GM19324 (cell line): ENCODE results near the gene SLIT3.

ENCODE experiments used
- ATAC-seq: cut with Tn5 transposase; IDR thresholded peaks from one replicate; pipeline ENCODE4 v1.9.1; 2021; ENCODE audit warnings: mild to moderate bottlenecking, moderate library complexity; ENCODE audit not compliant: unreplicated experiment, low FRiP score

SLIT3 gene

GRCh38 chr5:168701641-168702040 lies 599.3 kb downstream of the SLIT3 start:
- ATAC-seq: no peak

GRCh38 chr5:168699002-168699401 lies 601.9 kb downstream of the SLIT3 start:
- no peak for ATAC-seq

DNA sequence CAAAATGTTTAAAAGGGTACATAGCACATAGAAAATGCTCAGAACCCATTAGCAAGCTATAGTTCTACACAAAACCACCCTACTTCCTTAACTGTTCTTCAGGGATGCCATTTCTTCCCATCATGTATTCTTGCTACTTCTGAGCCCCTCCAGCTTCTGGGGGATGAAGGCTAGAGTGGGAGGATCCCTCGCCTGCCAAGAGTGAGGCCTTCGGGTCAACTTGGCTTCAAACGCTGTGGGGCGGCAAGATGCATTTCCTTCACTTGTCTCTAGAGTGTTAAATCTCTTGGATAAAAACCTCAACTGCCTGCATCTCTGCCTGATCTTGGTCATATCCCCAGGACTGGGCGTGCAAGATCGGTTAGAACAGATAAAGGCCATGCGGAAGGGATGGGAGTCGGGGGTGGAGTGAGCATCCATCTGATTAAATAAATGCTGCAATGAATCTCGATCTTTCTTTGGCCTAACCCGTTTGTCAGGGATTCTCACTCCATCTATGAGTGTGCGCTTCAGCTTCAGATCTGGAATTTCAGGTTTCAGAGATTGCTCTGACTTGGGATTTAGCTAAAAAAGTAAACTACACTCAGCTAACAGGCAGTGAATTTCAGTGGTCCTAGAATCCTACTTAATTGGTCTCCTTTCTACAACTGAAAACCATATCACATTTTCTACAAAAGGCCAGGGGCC lies 603.8 kb downstream of the SLIT3 start:
- no peak for ATAC-seq

DNA sequence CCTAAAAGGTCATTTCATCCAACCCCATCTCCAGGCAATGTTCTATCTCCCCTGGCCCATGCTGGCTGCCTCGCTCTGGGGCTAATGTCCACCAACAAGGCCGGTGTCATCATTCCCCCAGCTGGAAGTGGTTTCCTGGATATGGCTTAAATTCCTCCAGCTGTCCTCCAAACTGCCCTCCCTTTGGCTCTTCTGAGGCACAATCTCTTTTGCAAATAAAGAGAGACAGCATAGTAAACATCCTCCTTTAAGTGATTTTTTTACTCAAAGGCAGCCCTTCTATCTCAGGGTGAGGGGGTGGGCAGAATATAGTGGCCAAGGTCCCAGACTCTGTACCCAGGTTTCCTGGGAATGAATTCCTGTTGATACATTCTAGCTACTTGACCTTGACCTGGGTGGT lies 604.3 kb downstream of the SLIT3 start:
- no peak for ATAC-seq

DNA sequence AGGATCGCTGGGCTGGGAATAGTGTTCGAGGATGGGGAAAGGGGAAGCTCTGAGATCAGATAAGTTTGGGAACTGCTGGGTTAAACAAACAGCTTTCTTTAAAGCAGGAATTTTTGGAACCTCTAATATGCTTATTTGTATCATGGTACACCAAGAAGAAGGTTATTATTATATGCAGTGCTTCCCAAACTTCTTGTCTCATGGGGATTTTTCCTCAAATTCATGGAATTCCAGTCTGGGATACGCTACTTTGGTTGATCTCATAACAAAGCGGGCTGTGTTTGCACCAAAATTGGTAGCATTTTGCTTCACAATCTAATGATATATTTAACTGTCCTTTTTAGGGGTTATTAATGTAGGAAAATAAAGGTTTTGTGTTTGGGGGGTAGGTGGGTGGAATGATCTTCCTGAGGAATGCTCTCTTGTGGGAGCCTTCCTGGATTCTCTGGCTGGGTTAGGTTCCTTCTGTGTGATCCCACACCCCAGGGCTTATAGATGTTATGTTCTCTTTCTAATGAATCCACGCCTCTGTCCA lies 605.6 kb downstream of the SLIT3 start:
- no peak for ATAC-seq

GRCh38 chr5:168694289-168694688 lies 606.6 kb downstream of the SLIT3 start:
- ATAC-seq: no peak

DNA sequence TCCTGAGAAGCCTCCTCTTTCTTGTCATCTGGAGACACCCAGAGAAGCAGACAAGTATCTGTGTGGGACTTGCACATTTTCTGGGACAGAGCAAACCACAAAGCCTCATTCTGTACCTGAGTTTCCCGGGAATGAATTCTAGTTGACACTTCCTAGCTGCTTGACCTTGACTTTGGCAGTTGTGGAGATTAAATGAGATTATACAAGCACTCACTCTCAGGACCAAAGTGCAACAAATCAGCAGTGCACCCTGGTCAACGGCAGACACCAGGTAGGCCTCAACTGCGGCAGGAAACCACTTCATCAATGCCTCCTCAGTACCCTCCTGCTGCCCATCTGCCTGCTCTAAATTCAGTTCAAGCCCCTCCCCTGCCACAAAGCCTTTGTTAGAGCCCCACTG lies 607.1 kb downstream of the SLIT3 start:
- ATAC-seq: no peak

GRCh38 chr5:168693297-168693696 lies 607.6 kb downstream of the SLIT3 start:
- ATAC-seq: no peak

GRCh38 chr5:168691891-168692290 lies 609.0 kb downstream of the SLIT3 start:
- ATAC-seq: no peak

GRCh38 chr5:168689260-168689659 lies 611.7 kb downstream of the SLIT3 start:
- no peak for ATAC-seq

GRCh38 chr5:168686837-168687236 lies 614.1 kb downstream of the SLIT3 start:
- ATAC-seq: no peak

DNA sequence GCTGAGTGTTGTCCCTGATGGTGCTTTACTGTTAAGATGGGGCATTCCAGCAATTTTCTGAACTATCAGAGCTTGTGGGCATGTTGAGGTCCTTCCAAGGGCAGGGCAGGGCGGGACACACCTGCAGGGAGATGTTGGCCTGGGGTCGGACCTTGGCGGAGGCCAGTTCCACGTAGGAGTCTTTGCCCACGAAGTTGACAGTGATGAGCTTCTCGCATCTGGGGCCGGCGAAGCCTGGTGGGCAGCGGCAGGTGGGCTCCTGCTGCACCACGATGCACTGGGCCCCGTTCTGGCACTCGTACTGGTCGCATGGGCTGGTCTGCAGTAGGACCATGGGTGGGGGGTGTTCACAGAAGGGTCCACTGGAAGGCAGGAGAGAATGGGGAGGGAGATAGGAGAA lies 615.4 kb downstream of the SLIT3 start:
- ATAC-seq: no peak

DNA sequence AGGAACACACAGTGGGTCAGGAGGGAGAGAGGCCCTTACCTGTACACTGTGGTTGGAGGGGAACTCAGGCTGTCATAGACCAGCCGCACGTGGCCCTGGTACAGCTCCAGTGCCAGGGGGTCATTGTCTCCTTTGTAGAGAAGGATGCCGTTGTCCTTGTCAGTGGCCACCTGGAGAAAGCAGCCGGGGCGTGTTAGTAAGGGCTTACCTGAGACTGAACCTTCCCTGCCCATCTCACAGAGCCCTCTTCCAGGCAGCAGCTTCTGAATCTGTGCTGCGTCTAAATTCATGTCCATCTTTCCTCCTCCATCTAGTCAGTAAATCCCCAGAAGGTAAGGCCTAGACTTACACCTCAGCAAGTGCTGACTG lies 617.0 kb downstream of the SLIT3 start:
- ATAC-seq: no peak

DNA sequence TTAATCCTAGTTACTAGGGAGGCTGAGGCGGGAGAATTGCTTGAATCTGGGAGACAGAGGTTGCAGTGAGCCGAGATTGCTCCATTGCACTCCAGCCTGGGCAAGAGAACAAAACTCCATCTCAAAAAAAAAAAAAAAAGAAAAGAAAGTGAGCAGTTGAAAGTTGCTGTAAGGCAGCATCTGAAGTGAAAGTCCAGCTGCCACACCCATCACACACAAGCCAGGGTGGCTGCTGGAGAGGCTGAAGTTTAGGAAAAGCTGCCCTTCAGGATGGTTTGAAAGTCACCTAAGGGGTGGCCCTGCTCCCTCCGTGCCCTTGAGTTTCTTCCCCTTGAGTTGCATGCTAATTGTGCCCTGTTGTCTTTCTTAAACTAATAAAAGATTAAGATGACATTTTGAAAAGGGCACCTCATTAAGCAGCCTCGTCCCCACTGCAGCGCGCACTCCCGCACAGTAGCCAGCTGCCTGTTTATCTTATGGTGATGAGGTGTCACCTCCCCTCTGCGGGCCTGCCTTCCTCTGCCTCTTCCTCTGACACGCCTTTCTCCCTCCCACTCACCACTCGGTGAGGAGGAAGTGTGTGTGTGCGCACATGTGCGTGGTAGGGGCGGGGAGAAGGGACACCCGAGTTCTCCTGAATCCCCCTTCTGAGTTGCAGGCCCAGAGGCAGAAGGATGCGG lies 617.6 kb downstream of the SLIT3 start:
- ATAC-seq: no peak

DNA sequence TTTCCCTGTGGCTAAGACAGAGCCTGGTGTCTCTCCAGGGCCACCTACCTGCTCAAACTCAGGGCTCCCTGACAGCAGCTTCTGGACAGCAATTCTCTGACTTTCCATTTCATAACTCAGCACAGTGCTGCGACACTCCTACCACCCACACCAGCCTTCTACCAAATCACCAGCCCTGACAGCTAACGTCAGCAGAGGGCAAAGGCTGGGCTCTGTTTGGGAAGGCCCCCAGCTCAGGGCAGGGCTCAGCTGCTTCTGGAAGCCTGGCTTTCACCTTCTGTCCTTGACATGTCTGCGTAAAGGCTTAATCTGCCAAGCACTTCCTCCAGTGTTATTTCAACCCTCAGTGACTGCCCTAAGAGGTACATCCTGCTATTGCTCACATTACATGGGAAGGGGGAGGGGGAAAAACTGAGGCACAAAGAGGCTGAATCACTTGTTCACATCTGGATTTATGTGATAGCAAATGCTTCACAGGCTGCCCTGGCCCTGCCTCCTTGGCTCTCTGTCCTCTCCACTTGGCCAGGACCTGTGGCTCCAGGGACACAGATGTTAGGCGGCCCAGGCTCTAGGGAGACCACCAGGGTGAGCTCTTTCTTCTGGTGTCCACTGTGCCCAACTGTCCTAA lies 619.3 kb downstream of the SLIT3 start:
- no peak for ATAC-seq

DNA sequence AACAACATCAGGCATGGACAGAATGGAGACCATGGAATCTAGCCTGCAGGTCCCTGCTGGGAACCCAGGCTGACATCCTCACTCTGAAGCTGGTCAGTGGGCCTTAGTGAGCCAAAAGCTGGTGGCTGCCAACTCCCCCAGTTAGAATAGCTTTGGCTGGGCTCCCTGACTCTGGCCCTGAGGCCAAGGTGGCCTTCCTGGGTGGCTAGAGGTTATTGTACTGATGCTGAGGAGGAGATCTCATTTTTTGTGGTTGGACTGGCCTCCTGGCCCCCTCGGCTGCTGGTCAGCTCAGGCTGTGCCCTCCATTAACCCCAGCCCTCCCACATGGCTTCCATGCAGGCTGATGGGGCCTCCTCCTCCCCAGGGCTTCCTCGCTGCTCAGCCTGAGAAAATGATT lies 620.5 kb downstream of the SLIT3 start:
- ATAC-seq: no peak

- ATAC-seq: no peak
Observed at GRCh38 chr5:168679515-168679920, 621.4 kb downstream of the SLIT3 start.

DNA sequence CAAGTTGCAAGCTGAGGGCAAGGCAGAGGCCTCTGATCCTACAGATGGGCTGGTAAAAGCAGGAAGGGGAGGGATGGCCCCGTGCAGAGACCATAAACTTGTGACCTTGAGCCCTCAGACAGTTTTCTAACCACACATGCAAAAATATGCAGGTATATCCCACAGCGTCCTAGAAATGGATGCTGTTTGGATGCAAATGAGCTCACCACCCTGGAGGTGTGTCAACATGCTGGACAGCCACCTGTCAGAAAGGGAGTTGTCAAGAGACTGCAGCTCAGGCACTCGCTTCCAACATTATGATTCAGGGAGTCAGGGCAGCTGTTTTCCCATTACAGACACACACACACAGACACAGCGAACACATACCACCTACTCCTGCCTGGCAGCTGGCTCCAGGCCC lies 624.4 kb downstream of the SLIT3 start:
- ATAC-seq: no peak

DNA sequence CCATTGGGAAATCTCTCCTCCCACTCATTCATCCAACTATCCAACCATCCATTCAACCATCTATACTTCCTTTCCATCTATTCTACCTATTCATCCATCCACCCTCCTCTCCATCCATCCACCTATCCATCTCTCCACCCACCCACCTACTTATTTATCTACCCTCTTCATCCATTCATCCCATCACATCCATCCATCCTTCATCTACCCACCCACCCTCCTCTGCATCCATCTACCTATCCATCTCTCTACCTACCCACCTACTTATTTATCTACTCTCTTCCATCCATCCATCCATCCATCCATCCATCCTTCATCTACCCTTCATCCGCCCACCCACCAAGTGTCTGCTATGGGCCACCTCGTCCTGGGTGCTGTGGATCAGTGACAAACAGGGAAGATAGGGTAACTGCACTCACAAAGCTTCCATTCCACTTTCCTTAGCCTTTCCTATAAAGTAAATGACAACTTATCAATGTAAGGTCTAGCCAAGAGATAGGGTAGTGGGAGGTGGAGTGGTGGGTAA lies 625.0 kb downstream of the SLIT3 start:
- ATAC-seq: no peak

GRCh38 chr5:168674893-168675482 lies 626.0 kb downstream of the SLIT3 start:
- ATAC-seq: no peak

GRCh38 chr5:168672888-168673287 lies 628.1 kb downstream of the SLIT3 start:
- no peak for ATAC-seq
